Aorta (tissue), 5 donors: ENCODE results near the gene RALGAPA2. TPM values are rescaled to one million over a fixed set of nuclear protein-coding genes. Genes with fewer than 3 reads are reported as not detected.

Experiments used
- ATAC-seq: fragments of 200-7000 bp; cut with Tn5 transposase; one replicate; pipeline ENCODE4 v1.9.1; 2022; ENCODE audit warnings: moderate library complexity; ENCODE audit not compliant: low FRiP score
- DNase-seq, 2 donors: peaks; one replicate each; pipeline ENCODE4 v3.0.0-alpha.2; 2020
- H3K27ac ChIP-seq, 2 donors: one replicate each; pipeline ENCODE4 v1.5.1; 2013; ENCODE audit warnings: low read length in 2 of 2, mild to moderate bottlenecking in 2 of 2, moderate library complexity in 2 of 2, control low read depth in 1 of 2, inconsistent platforms in 1 of 2, low read depth in 1 of 2
- H3K27me3 ChIP-seq, 2 donors: one replicate each; pipeline ENCODE4 v1.6.1; 2013; ENCODE audit warnings: control low read depth in 1 of 2, low read length in 1 of 2, mild to moderate bottlenecking in 1 of 2, moderate library complexity in 1 of 2; ENCODE audit not compliant: insufficient read depth in 2 of 2, control insufficient read depth in 1 of 2
- H3K36me3 ChIP-seq, 2 donors: one replicate each; pipeline ENCODE4 v1.6.1; 2013; ENCODE audit warnings: control low read depth in 1 of 2, low read length in 1 of 2, mild to moderate bottlenecking in 1 of 2; ENCODE audit not compliant: insufficient read depth in 2 of 2, control insufficient read depth in 1 of 2
- H3K4me1 ChIP-seq, 2 donors: one replicate each; pipeline ENCODE4 v1.6.1; 2013; ENCODE audit warnings: low read length in 2 of 2, control low read depth in 1 of 2, mild to moderate bottlenecking in 1 of 2, moderate library complexity in 1 of 2; ENCODE audit not compliant: insufficient read depth in 2 of 2, control insufficient read depth in 1 of 2
- H3K4me3 ChIP-seq, 2 donors: one replicate each; pipeline ENCODE4 v1.5.1; 2013; ENCODE audit warnings: low read length in 2 of 2, control low read depth in 1 of 2, mild to moderate bottlenecking in 1 of 2
- H3K9me3 ChIP-seq: one replicate; pipeline ENCODE4 v1.6.1; 2013; ENCODE audit warnings: mild to moderate bottlenecking, low read length; ENCODE audit not compliant: control insufficient read depth
- WGBS, 2 donors: extraction: QIAGEN DNeasy Blood & Tissue Kit; methylation state at CpG; one replicate each; pipeline ENCODE4 v1.1.7; 2013; 5-methylcytosine and 5-hydroxymethylcytosine counted together
- intact Hi-C, 2 donors: fragments of 100-400 bp; cut with DNase I; formaldehyde crosslinking; loops; one replicate each; pipeline versions ENCODE4 v1.14.2 to v1.15.0; 2022
- polyA plus RNA-seq, 2 donors: library from polyadenylated mRNA; stranded (reverse); fragments of 200-250 nt; gene quantifications; one replicate each; pipeline ENCODE4 v1.2.3, GENCODE V29; 2013
- total RNA-seq, 2 donors: library from RNA; stranded (reverse); fragmentation: NEBNext Ultra II Directional; extraction: Animal tissue kit (Norgen Biotek cat#: 25700); gene quantifications; one replicate each; pipeline ENCODE4 v1.2.1, GENCODE V29; 2021
- donor health status: healthy with polysubstance abuse.
- donor health status: Bipolar disorder and iron deficiency.
- donor health status: DM: no; HTN: no; CAD: no.
- donor health status: DM: no; HTN: no; CAD: no.
- donor health status: DM: yes; HTN: yes; CAD: no.

RALGAPA2 gene
- total and polyA plus RNA-seq, 4 donors, result 2.2 to 62.3 (median 19.2) TPM

- H3K4me1 ChIP-seq, result no peaks in the 10 kb centered on the region
- peaks cover 0 to 2% of the 10 kb centered on the region in 2 donors for H3K36me3 ChIP-seq
- H3K27me3 ChIP-seq, result no peaks in the 10 kb centered on the region
- intact Hi-C loops, result no loop called here
- DNase-seq (no peak), ATAC-seq (no peak)
- no peaks in the 10 kb centered on the region for H3K9me3 ChIP-seq
- H3K4me3 ChIP-seq, result no peak overlapping the region
- 92 to 93% methylated on average over 5 of the region's 5 CpGs for WGBS, 2 donors
- H3K27ac ChIP-seq, result no peak overlapping the region
These were observed 252.7 kb downstream of the RALGAPA2 start for GRCh38 chr20:20459726-20460125.

DNA sequence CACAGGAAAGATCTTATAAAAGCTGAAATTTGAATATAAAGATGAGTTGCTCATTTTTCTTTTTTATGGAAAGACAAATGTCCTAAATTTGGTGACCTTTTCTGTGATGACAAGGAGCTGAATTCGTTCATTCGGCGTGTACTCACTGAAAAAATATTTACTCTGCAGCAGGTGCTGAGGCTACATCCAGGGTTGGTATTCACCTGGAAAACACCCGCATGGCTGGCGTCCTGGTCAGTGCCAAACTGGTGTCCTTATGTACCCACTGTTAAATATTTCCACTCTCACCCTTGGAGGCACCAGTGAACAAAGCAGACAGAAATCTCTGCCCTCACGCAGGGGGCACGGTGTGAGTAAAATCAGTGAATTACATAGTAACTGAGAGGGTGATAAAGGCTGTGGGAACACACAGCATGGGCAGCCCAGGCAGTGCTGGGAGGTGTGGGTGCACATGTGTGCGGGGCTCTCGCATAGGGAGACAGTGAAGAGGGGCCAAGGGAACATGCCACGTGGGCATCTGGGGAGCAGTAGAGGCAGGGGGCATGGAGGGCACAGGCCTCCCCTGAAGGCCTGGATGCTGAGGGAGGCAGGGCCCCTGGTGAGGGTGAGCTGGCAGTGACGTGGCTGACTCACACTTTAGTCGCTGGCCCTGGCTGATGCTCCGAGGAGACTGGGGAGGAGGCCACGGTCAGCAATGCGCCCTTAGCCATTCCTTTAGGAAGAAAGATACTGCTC lies 254.9 kb downstream of the RALGAPA2 start:
- WGBS, 2 donors, result 90 to 94% methylated on average over 15 of the region's 15 CpGs

DNA sequence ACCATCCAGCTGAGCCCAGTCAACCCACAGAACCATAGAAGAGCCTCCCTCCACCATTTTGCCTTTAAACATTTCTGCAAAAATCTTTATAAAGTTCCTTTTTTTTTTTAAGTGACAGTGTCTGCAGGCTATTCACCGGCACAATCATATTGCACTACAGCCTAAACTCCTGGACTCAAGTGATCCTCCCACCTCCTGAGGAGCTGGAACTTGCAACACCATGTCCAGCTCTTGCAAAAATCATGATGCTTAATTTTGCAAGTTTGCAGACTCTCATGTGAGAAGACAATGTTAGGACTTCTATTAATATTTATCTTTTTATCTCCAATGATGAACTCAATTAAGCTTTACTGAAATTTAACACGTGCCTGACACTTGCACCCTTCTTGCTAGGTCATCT lies 255.7 kb downstream of the RALGAPA2 start:
- Histone ChIP-seq H3K4me3 (no peak overlapping the region), H3K27me3 (no peaks in the 10 kb centered on the region), H3K4me1 (no peaks in the 10 kb centered on the region), H3K27ac (no peak overlapping the region), H3K9me3 (no peaks in the 10 kb centered on the region), H3K36me3 (peaks cover 0 to 2% of the 10 kb centered on the region in 2 donors)
- WGBS, 2 donors, result 87 to 89% methylated on average over 2 of the region's 2 CpGs
- DNase-seq (no peak), ATAC-seq (no peak)
- intact Hi-C loops, result no loop called here

More for the DNA sequence above, 254.9 kb downstream of the RALGAPA2 start:
- H3K36me3 ChIP-seq, result peaks cover 0 to 2% of the 10 kb centered on the region in 2 donors
- no peaks in the 10 kb centered on the region for H3K27me3 ChIP-seq
- no peaks in the 10 kb centered on the region for H3K9me3 ChIP-seq
- no peaks in the 10 kb centered on the region for H3K4me1 ChIP-seq
- no peak overlapping the region for H3K27ac ChIP-seq
- intact Hi-C loops, result no loop called here
- DNase-seq (no peak), ATAC-seq (no peak)
- no peak overlapping the region for H3K4me3 ChIP-seq

GRCh38 chr20:20455926-20456325 lies 256.5 kb downstream of the RALGAPA2 start:
- intact Hi-C loops, result no loop called here
- H3K4me3 ChIP-seq, result no peak overlapping the region
- no peak for DNase-seq
- H3K36me3 ChIP-seq, result peaks cover 0 to 2% of the 10 kb centered on the region in 2 donors
- no peaks in the 10 kb centered on the region for H3K4me1 ChIP-seq
- no peak overlapping the region for H3K27ac ChIP-seq
- no peaks in the 10 kb centered on the region for H3K27me3 ChIP-seq
- ATAC-seq, result no peak
- WGBS, 2 donors, result 96 to 97% methylated on average over 2 of the region's 2 CpGs
- H3K9me3 ChIP-seq, result no peaks in the 10 kb centered on the region

- ATAC-seq, result no peak
These were observed 257.4 kb downstream of the RALGAPA2 start for GRCh38 chr20:20454850-20455627.

DNA sequence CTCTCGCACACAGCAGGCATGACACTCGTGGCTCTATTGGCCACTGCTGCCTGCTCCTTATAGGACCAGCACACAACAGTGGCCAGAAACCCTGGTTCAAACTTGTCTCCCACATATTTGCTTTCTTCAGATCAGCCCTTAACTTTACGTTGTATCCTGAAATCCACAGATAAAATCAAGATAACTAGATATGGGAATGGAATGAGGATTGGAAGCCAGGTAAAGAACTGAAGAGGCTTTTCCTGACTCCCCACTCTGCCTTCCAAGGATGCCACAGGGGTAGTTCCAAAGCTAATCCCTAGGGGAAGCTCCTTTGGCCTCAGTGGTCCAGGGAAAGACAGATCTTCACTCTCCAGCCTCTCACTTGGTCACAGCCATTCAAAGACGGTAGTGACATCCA lies 258.1 kb downstream of the RALGAPA2 start:
- Histone ChIP-seq H3K36me3 (peaks cover 0 to 2% of the 10 kb centered on the region in 2 donors), H3K27ac (no peak overlapping the region), H3K4me1 (no peaks in the 10 kb centered on the region), H3K4me3 (no peak overlapping the region), H3K27me3 (no peaks in the 10 kb centered on the region), H3K9me3 (no peaks in the 10 kb centered on the region)
- no peak for ATAC-seq
- 94 to 96% methylated on average over 4 of the region's 4 CpGs for WGBS, 2 donors
- DNase-seq, result no peak
- intact Hi-C loops, result no loop called here

More at GRCh38 chr20:20454850-20455627, 257.4 kb downstream of the RALGAPA2 start:
- intact Hi-C loops, result no loop called here
- no peak overlapping the region for H3K4me3 ChIP-seq
- peaks cover 0 to 2% of the 10 kb centered on the region in 2 donors for H3K36me3 ChIP-seq
- H3K4me1 ChIP-seq, result no peaks in the 10 kb centered on the region
- no peak for DNase-seq
- no peaks in the 10 kb centered on the region for H3K27me3 ChIP-seq
- no peak overlapping the region for H3K27ac ChIP-seq
- no peaks in the 10 kb centered on the region for H3K9me3 ChIP-seq
- WGBS, 2 donors, result 95% methylated on average over 21 of the region's 21 CpGs

GRCh38 chr20:20452254-20452676 lies 260.2 kb downstream of the RALGAPA2 start:
- H3K27ac ChIP-seq, result no peak overlapping the region
- H3K4me1 ChIP-seq, result no peaks in the 10 kb centered on the region
- WGBS, 2 donors, result 14 to 22% methylated on average over 19 of the region's 19 CpGs
- intact Hi-C loops, result no loop called here
- DNase-seq, result peak; percentile 75 to 77
- no peaks in the 10 kb centered on the region for H3K36me3 ChIP-seq
- ATAC-seq, result peak; percentile 66
- H3K27me3 ChIP-seq, result no peaks in the 10 kb centered on the region
- no peak overlapping the region for H3K4me3 ChIP-seq
- H3K9me3 ChIP-seq, result no peaks in the 10 kb centered on the region

- no peaks in the 10 kb centered on the region for H3K4me1 ChIP-seq
- ATAC-seq (no peak), DNase-seq (no peak)
- no peak overlapping the region for H3K27ac ChIP-seq
- WGBS, 2 donors, result 69 to 71% methylated on average over 5 of the region's 5 CpGs
- H3K36me3 ChIP-seq, result no peaks in the 10 kb centered on the region
- no peaks in the 10 kb centered on the region for H3K9me3 ChIP-seq
- intact Hi-C loops, result no loop called here
- H3K4me3 ChIP-seq, result no peak overlapping the region
- no peaks in the 10 kb centered on the region for H3K27me3 ChIP-seq
These were observed 261.9 kb downstream of the RALGAPA2 start for GRCh38 chr20:20450521-20450920.
